Duodenal mucosa (tissue), 2 donors: Measurements from ENCODE around the gene PTPRM.

Experiments
- H3K27ac ChIP-seq: one replicate; pipeline ENCODE4 v1.7.0; 2013; ENCODE audit warnings: low read depth, low read length
- H3K27me3 ChIP-seq, 2 donors: one replicate each; pipeline ENCODE4 v1.7.0; 2013; ENCODE audit warnings: low read length in 2 of 2, control low read depth in 1 of 2; ENCODE audit not compliant: insufficient read depth in 2 of 2, control insufficient read depth in 1 of 2
- H3K36me3 ChIP-seq, 2 donors: one replicate each; pipeline ENCODE4 v1.7.0; 2013; ENCODE audit warnings: low read length in 2 of 2, control low read depth in 1 of 2; ENCODE audit not compliant: insufficient read depth in 2 of 2, control insufficient read depth in 1 of 2
- H3K4me1 ChIP-seq, 2 donors: one replicate each; pipeline ENCODE4 v1.7.0; 2013; ENCODE audit warnings: low read length in 2 of 2, control low read depth in 1 of 2; ENCODE audit not compliant: insufficient read depth in 2 of 2, control insufficient read depth in 1 of 2
- H3K4me3 ChIP-seq, 2 donors: one replicate each; pipeline ENCODE4 v1.7.0; 2013; ENCODE audit warnings: low read length in 2 of 2, low read depth in 1 of 2
- H3K9ac ChIP-seq, 2 donors: one replicate each; pipeline ENCODE4 v1.7.0; 2013; ENCODE audit warnings: low read length in 2 of 2, low read depth in 1 of 2
- H3K9me3 ChIP-seq, 2 donors: one replicate each; pipeline ENCODE4 v1.7.0; 2013; ENCODE audit warnings: low read length in 2 of 2, control low read depth in 1 of 2; ENCODE audit not compliant: control insufficient read depth in 1 of 2

Gene PTPRM

DNA sequence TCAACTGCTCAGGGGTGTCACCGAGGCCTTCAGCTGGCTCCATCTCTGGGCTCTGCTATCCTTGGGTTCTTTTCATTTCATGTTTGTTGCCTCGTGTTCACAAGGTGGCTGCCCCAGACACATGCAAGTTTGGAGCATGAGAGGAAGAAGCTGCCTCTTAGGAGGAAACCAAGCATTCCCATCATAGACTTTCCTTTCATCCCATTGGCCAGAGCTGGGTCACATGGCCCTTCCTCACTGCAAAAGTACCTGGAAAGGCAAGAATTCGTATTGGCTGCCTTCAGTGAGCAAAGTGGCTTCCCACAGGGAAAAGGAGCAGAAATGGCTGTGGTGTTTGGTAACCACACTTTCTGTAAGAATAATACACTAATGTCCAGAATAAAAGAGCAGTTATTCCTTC is 886.4 kb downstream of the PTPRM start:
- no peaks in the 10 kb centered on the region for H3K36me3 ChIP-seq
- no peak overlapping the region for H3K27ac ChIP-seq
- H3K4me3 ChIP-seq: no peak overlapping the region
- no peak overlapping the region for H3K9ac ChIP-seq
- H3K27me3 ChIP-seq: peaks cover 0 to 3% of the 10 kb centered on the region in 2 donors
- H3K9me3 ChIP-seq: no peaks in the 10 kb centered on the region
- no peaks in the 10 kb centered on the region for H3K4me1 ChIP-seq

DNA sequence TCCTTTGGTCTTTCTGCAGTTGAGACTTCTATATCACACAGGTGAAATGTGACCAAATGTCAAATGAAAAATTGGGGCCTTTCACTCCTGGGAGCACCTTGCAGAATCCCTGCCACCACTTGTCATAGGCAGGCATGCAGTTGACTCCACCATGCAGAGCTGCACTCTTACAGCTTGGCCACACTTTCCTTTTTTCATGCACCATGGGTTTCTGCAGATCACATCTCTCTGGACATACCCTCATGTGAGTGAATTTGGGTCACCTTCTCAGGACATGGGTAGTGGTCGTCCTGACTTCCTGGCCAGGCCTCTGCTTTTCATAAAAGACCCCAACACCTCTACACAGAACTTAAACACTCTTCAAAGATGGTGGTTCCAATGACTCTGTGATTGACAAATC is 887.0 kb downstream of the PTPRM start:
- Histone ChIP-seq H3K27ac (no peak overlapping the region), H3K4me1 (no peaks in the 10 kb centered on the region), H3K4me3 (no peak overlapping the region), H3K9me3 (no peaks in the 10 kb centered on the region), H3K9ac (no peak overlapping the region), H3K27me3 (peaks cover 0 to 3% of the 10 kb centered on the region in 2 donors), H3K36me3 (no peaks in the 10 kb centered on the region)

DNA sequence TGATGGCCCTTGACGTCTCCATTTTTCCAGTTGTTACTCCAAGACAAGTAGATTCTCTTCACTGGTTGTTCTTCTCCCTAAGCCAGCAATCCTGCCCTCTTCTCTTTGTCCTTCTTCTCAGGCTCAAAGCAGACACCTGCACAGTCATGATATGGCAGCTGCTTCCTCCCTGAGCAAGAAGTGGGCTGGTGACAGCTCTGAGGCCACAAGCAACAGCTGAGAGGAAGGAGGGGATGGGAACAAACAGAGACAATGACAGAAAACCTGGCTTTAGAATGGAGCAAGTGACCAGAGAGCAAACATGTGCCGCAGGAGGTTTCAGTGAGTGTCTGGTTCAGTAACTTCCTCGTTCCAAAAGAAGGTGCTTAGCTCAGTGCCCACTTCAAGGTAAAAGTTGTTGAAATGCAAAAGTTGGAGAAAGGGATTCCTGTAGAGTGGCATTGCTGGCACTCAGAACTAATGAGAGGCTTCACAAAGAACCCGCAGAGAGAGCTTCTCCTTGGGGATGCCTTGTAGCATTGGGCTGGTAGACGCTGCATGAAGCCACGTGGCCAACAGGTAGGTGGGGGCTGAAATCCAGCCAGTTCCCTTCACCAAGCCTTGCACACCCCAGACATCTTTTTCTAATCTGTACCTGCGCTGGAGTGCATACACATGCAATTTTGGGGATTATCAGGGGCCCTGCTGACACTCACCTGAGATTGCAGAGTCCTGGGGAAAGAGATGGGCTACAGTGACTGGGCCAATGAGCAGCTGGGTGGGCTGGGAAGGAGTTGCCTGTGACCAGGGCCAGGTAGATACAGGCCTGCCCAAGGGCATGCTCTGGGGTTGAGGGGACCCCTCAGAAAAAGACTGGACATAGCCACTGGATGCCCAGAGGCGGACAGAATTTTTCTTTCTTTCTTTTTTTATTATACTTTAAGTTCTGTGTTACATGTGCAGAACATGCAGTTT is 888.8 kb downstream of the PTPRM start:
- H3K9ac ChIP-seq: no peak overlapping the region
- H3K4me1 ChIP-seq: no peaks in the 10 kb centered on the region
- no peaks in the 10 kb centered on the region for H3K36me3 ChIP-seq

More for the DNA sequence above, 888.8 kb downstream of the PTPRM start:
- Histone ChIP-seq H3K27ac (no peak overlapping the region), H3K9me3 (no peaks in the 10 kb centered on the region), H3K27me3 (no peaks in the 10 kb centered on the region), H3K4me3 (no peak overlapping the region)
